A549 treated with CpdA at 1 μM for 4 hours (cell line): ENCODE data around the gene PRR12. TPM values are rescaled to one million over a fixed set of nuclear protein-coding genes. Genes with fewer than 3 reads are reported as not detected.

ENCODE experiments used
- total RNA-seq: library from RNA; stranded (reverse); fragments of 200-300 nt; extraction: Qiagen RNA extraction; gene quantifications from 5 replicates; pipeline ENCODE4 v1.2.3, GENCODE V29; 2022; ENCODE audit warnings: low read depth

Gene PRR12, protein sequence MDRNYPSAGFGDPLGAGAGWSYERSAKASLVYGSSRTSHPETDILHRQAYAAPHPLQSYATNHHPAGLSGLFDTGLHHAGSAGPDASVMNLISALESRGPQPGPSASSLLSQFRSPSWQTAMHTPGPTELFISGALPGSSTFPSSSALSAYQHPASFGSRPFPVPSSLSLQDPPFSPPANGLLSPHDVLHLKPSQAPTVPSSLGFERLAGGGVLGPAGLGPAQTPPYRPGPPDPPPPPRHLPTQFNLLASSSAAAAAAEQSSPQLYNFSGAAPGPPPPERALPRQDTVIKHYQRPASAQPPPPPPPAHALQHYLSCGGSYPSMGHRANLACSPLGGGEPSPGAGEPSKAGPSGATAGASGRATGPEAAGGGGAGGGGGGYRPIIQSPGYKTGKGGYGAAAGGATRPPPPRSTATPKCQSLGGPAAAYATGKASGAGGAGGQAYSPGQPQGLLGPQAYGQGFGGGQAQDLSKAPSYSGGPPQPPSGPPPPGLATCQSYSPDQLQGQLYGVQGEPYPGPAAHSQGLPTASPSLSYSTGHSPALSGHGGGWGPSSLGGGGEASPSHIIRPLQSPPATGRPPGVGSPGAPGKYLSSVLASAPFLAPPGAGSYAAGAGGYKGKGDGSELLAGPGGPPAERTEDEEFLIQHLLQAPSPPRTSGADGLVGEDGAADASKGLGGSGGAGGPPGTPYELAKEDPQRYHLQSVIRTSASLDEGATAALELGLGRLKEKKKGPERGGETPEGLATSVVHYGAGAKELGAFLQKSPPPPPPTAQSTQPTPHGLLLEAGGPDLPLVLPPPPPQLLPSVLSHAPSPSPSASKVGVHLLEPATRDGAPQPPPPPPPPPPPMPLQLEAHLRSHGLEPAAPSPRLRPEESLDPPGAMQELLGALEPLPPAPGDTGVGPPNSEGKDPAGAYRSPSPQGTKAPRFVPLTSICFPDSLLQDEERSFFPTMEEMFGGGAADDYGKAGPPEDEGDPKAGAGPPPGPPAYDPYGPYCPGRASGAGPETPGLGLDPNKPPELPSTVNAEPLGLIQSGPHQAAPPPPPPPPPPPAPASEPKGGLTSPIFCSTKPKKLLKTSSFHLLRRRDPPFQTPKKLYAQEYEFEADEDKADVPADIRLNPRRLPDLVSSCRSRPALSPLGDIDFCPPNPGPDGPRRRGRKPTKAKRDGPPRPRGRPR (N-terminal part only)
- 26.3 to 33.5 TPM (median 29.6 TPM) in 5 replicates for total RNA-seq

DNA sequence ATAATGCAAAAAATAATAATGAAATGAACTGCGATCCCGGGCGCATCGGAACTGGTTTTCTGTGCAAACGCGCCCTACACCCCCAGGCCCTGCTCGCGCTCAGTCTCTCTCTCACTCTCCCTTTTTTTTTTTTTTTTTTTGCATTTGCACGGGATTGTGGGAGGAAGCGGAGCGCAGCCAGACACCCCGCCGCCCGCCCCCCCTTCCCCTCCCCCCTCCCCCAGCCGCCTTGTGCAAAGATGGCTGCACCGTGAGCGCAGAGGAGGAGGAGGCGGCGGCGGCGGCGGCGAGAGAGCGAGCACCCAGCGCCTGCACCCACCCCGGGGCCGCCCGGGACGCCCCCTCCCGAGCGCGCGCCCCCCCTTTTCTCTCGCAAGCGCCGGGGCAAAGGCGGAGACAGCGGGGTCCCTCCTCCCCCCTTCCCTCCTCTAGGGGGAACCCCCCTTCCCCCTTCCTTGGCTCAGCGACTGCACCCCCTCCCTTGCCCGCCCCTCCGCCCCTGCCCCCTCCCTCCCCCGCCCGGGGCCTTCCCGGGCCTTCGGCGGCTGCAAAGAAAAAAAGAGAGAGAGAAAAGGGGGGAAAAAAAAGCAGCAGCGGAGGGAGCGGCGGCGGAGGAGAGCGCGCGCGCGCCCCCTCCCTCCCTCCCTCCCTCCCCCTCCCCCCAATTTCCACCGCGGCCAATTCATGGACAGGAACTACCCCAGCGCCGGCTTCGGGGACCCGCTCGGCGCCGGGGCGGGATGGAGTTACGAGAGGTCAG lies at the start of gene PRR12:
Gene PRR12 (plus strand): TSS at position 212 of the 760 bp plus-strand sequence. CDS start 473 bp downstream, at position 685.

DNA sequence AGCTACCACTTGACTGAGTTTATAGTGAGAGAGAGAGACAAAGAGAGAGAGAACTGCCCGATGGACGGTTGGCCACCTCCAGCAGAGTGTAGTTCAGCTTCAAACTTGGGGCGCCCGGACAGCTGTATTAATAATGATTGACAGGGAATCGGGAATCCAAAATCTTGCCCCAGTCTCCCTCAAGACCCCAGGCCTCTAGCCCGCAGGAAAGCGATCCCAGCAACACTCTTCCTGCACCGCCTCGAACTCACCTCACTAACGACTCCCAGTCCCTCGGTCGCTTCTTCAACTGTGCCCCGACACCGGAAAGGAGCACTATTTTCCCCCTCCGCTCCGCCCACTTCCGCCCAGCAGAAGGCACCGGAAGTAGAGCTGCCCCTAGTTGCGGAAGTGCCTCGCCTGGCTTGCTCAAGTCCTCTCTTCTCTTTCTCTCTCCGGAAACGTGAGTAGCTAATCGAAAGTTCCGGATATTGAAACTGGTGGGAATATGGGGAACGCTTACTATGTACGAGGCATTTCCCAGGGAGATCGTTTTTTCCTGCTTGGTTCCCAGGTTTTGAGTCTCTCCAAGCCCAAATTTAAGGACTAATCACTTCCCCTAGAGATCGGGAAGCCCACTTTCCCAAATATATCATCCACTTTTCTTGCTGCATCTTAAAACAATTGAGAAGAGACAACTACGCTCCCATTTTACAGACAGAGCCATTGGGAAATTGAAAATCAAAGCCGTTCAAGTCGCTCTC lies 10.5 kb upstream of the PRR12 start, which contains the start of gene NOSIP:
Gene NOSIP (minus strand): TSS at position 293 of the 743 bp plus-strand sequence. CDS start 19,865 bp downstream, outside the sequence.

DNA sequence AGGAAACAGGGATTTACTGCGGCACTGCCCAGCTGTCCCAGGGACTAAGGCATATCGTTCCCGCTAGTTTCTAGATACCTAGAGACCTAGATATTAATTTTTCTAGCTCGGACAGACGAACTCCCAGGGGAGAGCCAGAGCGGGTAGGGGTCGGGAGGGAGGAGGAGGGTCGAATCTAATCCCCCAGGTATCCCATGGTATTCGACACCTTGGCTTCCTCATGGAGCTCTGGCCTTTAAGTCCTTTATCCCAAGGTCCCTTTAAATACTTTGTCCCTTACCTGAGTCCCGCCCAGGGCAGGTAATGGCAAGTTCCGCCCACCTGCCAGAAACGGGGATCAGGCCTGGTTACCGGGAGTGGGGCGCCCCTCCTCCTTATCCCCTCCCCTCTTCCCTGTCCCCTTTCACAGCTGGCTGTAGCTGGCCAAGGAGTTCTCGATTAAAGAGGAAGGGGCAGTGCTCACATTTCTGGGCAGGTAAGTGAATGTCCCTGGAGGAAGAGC lies 9.9 kb upstream of the PRR12 start, which contains the start of gene PRRG2:
Gene PRRG2 (plus strand): TSS at position 310 of the 502 bp plus-strand sequence. CDS start 1,904 bp downstream, outside the sequence.

DNA sequence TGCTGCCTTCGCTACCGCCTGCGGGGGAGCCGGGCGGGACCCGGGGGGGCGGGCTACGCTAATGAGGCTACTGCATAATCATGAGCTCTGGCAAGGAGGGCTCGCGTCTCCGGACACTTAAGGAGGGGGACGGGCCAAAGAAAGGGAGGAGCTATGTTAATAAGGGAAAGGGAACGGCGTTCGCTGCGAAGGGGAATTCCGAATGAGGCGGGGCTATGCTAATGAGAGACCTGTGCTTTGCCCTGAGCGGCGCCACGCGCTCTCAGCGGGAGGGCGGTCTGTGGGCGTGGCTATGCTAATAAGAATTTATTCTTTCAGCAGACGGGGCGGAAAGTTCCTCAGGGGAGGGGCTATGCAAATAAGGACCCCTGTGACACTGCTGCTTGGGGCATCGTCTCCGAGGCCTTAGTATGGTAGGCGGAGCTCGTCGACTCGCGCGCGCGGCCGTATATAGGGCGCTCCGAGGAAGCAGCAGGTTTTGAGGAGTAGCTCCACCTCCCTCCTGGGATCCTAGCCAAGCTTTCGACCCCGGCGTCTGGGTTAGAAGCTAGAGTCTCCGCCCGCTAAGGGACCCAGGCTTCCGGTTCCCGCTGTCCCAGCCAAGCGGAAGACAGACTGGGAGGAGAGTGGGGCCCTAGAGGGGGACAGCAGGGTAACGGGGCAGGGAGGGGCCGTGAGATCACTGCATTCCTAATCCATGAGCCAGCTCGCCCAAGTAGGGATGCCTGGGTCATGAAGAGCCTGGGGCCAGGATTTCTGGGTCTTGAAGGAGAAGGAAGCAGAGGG lies 49.3 kb downstream of the PRR12 start, which contains the start of gene RRAS:
Gene RRAS (minus strand): TSS at position 31 of the 786 bp plus-strand sequence. CDS start 45 bp downstream, outside the sequence.

DNA sequence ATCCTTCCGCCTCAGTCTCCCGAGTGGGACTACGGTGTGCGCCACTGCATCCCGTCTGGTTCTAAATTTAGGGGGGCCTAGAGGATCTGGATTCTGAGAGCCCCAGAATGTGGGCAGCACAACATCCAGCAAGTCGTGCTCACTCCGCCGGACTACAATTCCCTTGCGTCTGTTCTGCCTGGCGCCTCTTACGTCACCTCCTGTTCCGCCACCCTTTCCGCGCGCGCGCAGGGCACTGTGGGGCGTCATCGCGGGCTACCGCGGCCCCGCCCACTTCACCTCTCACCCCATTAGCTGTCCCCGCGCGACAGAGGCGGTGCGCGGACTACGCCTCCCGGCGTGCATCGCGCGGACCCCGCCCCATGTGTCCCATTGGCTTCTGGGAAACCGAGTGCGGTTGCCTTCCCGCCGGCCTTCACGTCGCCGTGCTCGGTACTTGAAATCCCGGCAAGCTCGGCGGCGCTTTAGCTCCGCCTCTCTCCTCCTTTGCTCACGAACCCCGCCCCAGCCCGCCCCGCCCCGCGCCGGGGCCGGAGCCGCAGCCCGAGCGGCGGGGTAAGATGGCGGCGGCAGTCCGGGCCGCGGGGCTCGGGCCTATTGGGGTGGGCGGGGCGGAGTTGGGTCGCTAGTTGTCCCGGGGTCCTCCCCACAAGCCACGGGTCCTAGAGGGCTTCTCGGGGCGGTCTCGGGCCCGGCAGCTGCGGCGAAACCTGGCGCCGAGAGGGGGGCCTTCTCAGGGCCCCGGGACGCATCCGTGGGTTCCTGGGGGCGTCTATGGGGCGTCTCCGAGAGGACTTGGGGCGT lies 50.9 kb downstream of the PRR12 start, which contains the start of gene SCAF1:
Gene SCAF1 (plus strand): TSS at position 522 of the 804 bp plus-strand sequence. CDS start 2,818 bp downstream, outside the sequence.

DNA sequence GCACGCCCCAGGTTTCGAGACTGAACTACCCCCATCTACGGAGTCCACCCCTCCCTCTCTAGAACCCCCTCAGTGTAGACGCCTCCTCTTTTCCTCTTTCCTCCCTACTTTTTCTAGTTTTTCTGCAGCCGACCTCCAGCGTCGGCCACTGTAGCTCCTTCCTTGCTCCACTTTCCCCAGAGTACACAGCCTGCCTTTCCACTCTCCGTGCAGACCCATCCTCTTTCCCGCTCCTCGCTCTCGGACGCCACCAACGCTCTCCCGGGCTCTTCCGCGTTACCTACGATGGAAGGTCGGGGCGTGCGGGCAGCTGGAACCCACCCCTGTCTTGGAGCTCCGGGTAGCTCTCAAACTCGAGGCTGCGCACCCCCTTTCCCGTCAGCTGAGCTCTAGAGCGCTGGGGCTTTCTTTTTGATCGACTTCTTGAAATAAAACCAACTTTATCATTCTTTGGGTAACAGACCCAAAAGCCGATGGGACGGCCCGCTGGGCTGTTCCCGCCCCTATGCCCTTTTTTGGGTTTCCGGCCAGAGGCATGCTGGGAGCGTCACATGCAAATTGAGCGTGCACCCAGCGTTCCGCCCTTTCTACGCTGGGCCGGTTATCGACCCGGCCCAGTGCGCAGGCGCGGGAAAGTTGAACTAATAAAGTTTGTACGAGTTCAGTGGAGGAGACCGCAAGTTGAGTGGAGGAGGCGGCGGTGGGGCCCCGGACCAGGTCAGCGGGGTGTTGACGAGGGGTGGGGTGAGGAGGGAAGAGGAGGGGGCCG lies 74.6 kb downstream of the PRR12 start, which contains the start of the genes BCL2L12 and IRF3:
Gene BCL2L12 (plus strand): TSS at position 583 of the 769 bp plus-strand sequence. CDS start 760 bp downstream, outside the sequence.
Gene IRF3 (minus strand): TSS at position 507 of the 769 bp plus-strand sequence. CDS start 1,019 bp downstream, outside the sequence.

Other genes starting within 250 kb of the PRR12 start
- 14.6 to 19.1 TPM (median 16.8 TPM) in 5 replicates for gene TEAD2, start 228.8 kb upstream of the PRR12 start, total RNA-seq
- 0.30 to 0.81 TPM (median 0.47 TPM) in 4 of 5 replicates, not detected in the other for gene DKKL1, start 227.3 kb upstream of the PRR12 start, total RNA-seq
- not detected in 5 replicates for gene KASH5, start 202.9 kb upstream of the PRR12 start, total RNA-seq
- not detected in 5 replicates for gene PTH2, start 167.7 kb upstream of the PRR12 start, total RNA-seq
- gene GFY, start 165.8 kb upstream of the PRR12 start, total RNA-seq, result 0.22 to 0.31 TPM (median 0.26 TPM) in 4 of 5 replicates, not detected in the other
- 0.58 to 0.68 TPM (median 0.62 TPM) in 5 replicates for gene SLC17A7, start 149.7 kb upstream of the PRR12 start, total RNA-seq
- gene PIH1D1, start 139.4 kb upstream of the PRR12 start, total RNA-seq, result 92.8 to 102 TPM (median 100 TPM) in 5 replicates
- gene ALDH16A1, start 138.0 kb upstream of the PRR12 start, total RNA-seq, result 18.2 to 27.7 TPM (median 23.6 TPM) in 5 replicates
- gene FLT3LG, start 117.0 kb upstream of the PRR12 start, total RNA-seq, result 1.3 to 1.7 TPM (median 1.3 TPM) in 5 replicates
- gene RPL13A, start 103.6 kb upstream of the PRR12 start, total RNA-seq, result 3,996 to 4,378 TPM (median 4,082 TPM) in 5 replicates
- 3,847 to 4,288 TPM (median 4,148 TPM) in 5 replicates for gene RPS11, start 94.7 kb upstream of the PRR12 start, total RNA-seq
- 22.9 to 31.3 TPM (median 28.2 TPM) in 5 replicates for gene FCGRT, start 78.5 kb upstream of the PRR12 start, total RNA-seq
- gene RCN3, start 63.2 kb upstream of the PRR12 start, total RNA-seq, result 1.1 to 2.4 TPM (median 2.2 TPM) in 5 replicates
- 81.8 to 113 TPM (median 104 TPM) in 5 replicates for gene NOSIP, start 10.6 kb upstream of the PRR12 start, total RNA-seq
- 0.64 to 0.93 TPM (median 0.73 TPM) in 5 replicates for gene PRRG2, start 9.9 kb upstream of the PRR12 start, total RNA-seq
- gene RRAS, start 49.0 kb downstream of the PRR12 start, total RNA-seq, result 78.0 to 135 TPM (median 125 TPM) in 5 replicates
- gene SCAF1, start 51.0 kb downstream of the PRR12 start, total RNA-seq, result 45.8 to 71.4 TPM (median 69.7 TPM) in 5 replicates
- gene IRF3, start 74.7 kb downstream of the PRR12 start, total RNA-seq, result 90.0 to 124 TPM (median 114 TPM) in 5 replicates
- 53.6 to 76.6 TPM (median 68.8 TPM) in 5 replicates for gene BCL2L12, start 74.8 kb downstream of the PRR12 start, total RNA-seq
- 399 to 454 TPM (median 422 TPM) in 5 replicates for gene PRMT1, start 86.1 kb downstream of the PRR12 start, total RNA-seq
- gene ADM5, start 98.4 kb downstream of the PRR12 start, total RNA-seq, result 3.9 to 7.0 TPM (median 6.8 TPM) in 5 replicates
- 13.3 to 15.1 TPM (median 13.5 TPM) in 5 replicates for gene CPT1C, start 99.9 kb downstream of the PRR12 start, total RNA-seq
- gene TSKS, start 172.1 kb downstream of the PRR12 start, total RNA-seq, result not detected in 5 replicates
- gene AP2A1, start 175.8 kb downstream of the PRR12 start, total RNA-seq, result 46.0 to 56.6 TPM (median 51.1 TPM) in 5 replicates
- gene FUZ, start 222.1 kb downstream of the PRR12 start, total RNA-seq, result 13.7 to 16.0 TPM (median 15.2 TPM) in 5 replicates
- gene MED25, start 227.1 kb downstream of the PRR12 start, total RNA-seq, result 46.9 to 68.9 TPM (median 60.0 TPM) in 5 replicates